ENCODE results near the gene SYCN.
A peak's percentile ranks its signal among the peaks of the same experiment; 100 is the strongest.

The SYCN gene

DNA sequence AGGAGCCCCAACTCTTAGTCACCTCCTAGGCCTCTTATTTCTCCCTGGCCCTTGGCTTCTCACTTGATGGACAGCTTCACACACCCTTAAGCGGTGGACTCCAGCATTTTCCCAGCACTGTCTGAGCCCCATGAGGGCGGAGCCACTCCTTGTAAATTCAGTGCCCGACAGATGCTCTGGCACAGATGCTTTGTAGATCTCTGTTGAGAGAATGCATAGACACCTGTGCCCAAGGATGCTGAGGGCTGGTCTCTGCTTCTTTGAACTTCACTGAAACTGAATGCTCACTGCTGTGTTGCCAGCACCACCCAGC is 3.3 kb downstream of the SYCN start:
- no peak overlapping the region for H4K91ac ChIP-seq (ENCODE audit: low read length)
- 85% methylated on average over 3 of the region's 3 CpGs for WGBS
- H3K18ac ChIP-seq (ENCODE audit: low read depth in 1 of 2, low read length in 2 of 2): no peak overlapping the region
- H2AFZ ChIP-seq (ENCODE audit: low read depth, low read length): no peak overlapping the region
- H2BK15ac ChIP-seq (ENCODE audit: low read depth, poor library complexity, severe bottlenecking): no peak overlapping the region
- DNase-seq: no peak
- H3K4me2 ChIP-seq (ENCODE audit: low read length, poor library complexity, severe bottlenecking): no peak overlapping the region
- H3K4me3 ChIP-seq (ENCODE audit: insufficient read depth in 1 of 2, low read depth in 1 of 2, low read length in 2 of 2): no peak overlapping the region
- no peak overlapping the region for H4K8ac ChIP-seq (ENCODE audit: low read length)
- no peak overlapping the region for H3K9ac ChIP-seq (ENCODE audit: low read length)
- no peaks in the 10 kb centered on the region for H3K79me1 ChIP-seq (replicated peaks; ENCODE audit: low read length, poor library complexity, severe bottlenecking)
- no peak overlapping the region for H3K23ac ChIP-seq (ENCODE audit: low read length in 2 of 2)
- no peak overlapping the region for H2BK12ac ChIP-seq (ENCODE audit: low read length in 2 of 2)
- no peak overlapping the region for H2BK5ac ChIP-seq (ENCODE audit: low read depth, low read length, poor library complexity, severe bottlenecking)
- no peak overlapping the region for H3K27ac ChIP-seq (ENCODE audit: low read length, poor library complexity, severe bottlenecking)
- H3K4me1 ChIP-seq (ENCODE audit: control insufficient read depth, insufficient read depth, low read depth, low read length): peaks cover 13% of the 10 kb centered on the region
- no peak overlapping the region for H3K4ac ChIP-seq (ENCODE audit: low read depth in 1 of 2, low read length in 2 of 2)
- H3K36me3 ChIP-seq (ENCODE audit: control insufficient read depth in 1 of 2, insufficient read depth in 2 of 2, low read depth in 1 of 2, low read length in 2 of 2): no peaks in the 10 kb centered on the region
- peaks cover 72 to 78% of the 10 kb centered on the region in 2 experiments for H3K27me3 ChIP-seq (ENCODE audit: control insufficient read depth in 1 of 2, insufficient read depth in 1 of 2, low read length in 2 of 2)
- no peak overlapping the region for H3K14ac ChIP-seq (ENCODE audit: low read length in 2 of 2)
- no peaks in the 10 kb centered on the region for H3K9me3 ChIP-seq (ENCODE audit: control insufficient read depth, low read length)
- no peak overlapping the region for H2AK5ac ChIP-seq (ENCODE audit: low read length, severe bottlenecking)
- no peak overlapping the region for H2BK120ac ChIP-seq (ENCODE audit: low read depth, low read length)

DNA sequence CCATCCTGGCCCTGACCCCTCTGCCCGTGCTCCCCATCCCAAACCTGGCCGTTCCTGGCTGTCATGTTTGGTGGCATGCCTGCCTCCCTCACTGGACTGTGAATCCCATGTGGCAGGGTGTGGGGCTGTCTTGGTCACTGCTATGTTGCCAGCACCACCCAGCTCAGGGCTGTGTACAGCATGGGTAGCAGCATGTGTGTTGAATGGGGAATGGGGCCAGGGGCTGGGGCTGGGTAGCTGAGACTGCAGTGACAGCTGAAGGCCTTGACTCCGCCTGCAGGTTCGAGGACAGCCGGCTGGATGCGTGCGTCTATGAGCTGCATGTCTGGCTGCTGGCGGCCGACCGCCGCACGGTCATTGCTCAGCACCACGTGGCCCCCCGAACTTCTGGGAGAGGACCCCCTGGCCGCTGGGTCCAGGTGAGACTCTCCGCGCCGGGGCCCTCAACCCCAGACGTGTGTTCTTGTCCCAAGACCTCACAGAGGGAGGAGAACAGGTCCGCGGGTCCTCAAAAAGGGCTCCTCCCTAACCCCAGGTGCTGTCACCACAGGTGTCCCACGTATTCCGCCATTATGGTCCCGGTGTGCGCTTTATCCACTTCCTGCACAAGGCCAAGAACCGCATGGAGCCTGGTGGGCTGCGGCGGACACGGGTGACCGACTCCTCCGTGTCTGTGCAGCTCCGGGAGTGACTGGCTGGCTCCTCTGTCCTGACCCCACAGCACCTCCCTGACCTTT is 3.8 kb downstream of the SYCN start:
- Histone ChIP-seq H3K27me3 (ENCODE audit: control insufficient read depth in 1 of 2, insufficient read depth in 1 of 2, low read length in 2 of 2) (peaks cover 76 to 83% of the 10 kb centered on the region in 2 experiments), H3K9ac (ENCODE audit: low read length) (no peak overlapping the region), H3K23ac (ENCODE audit: low read length in 2 of 2) (no peak overlapping the region), H4K8ac (ENCODE audit: low read length) (no peak overlapping the region), H3K27ac (ENCODE audit: low read length, poor library complexity, severe bottlenecking) (no peak overlapping the region), H3K9me3 (ENCODE audit: control insufficient read depth, low read length) (no peaks in the 10 kb centered on the region), H3K4me3 (ENCODE audit: insufficient read depth in 1 of 2, low read depth in 1 of 2, low read length in 2 of 2) (no peak overlapping the region), H2AK5ac (ENCODE audit: low read length, severe bottlenecking) (no peak overlapping the region), H2AFZ (ENCODE audit: low read depth, low read length) (no peak overlapping the region), H3K14ac (ENCODE audit: low read length in 2 of 2) (no peak overlapping the region), H3K4me2 (ENCODE audit: low read length, poor library complexity, severe bottlenecking) (no peak overlapping the region), H4K91ac (ENCODE audit: low read length) (peak overlapping the region; percentile 55), H3K79me1 (replicated peaks; ENCODE audit: low read length, poor library complexity, severe bottlenecking) (no peaks in the 10 kb centered on the region), H3K36me3 (ENCODE audit: control insufficient read depth in 1 of 2, insufficient read depth in 2 of 2, low read depth in 1 of 2, low read length in 2 of 2) (no peaks in the 10 kb centered on the region), H3K4ac (ENCODE audit: low read depth in 1 of 2, low read length in 2 of 2) (no peak overlapping the region), H2BK120ac (ENCODE audit: low read depth, low read length) (no peak overlapping the region), H3K4me1 (ENCODE audit: control insufficient read depth, insufficient read depth, low read depth, low read length) (peaks cover 14% of the 10 kb centered on the region), H3K18ac (ENCODE audit: low read depth in 1 of 2, low read length in 2 of 2) (no peak overlapping the region), H2BK12ac (ENCODE audit: low read length in 2 of 2) (no peak overlapping the region), H2BK15ac (ENCODE audit: low read depth, poor library complexity, severe bottlenecking) (no peak overlapping the region), H2BK5ac (ENCODE audit: low read depth, low read length, poor library complexity, severe bottlenecking) (no peak overlapping the region)
- no peak for DNase-seq
- WGBS: 84% methylated on average over 32 of the region's 32 CpGs

DNA sequence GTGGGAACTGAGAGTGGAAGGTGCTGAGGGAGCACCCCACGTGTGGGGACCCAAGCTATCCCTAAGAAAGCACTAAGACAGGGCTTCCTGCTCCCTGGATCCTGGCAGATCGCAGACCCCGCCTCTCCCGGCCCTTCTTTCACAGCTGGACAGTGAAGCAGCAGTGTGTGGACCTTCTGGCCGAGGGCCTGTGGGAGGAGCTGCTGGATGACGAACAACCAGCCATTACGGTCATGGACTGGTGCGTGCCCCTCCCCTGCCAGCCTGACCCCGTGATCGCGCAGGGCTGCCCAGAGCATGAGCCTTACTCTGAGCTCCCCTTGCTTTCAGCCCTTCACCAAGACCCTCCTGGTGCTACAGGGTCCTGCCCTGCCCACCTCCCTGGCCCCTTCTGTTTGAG is 5.0 kb downstream of the SYCN start:
- Histone ChIP-seq H3K4me1 (ENCODE audit: control insufficient read depth, insufficient read depth, low read depth, low read length) (peaks cover 16% of the 10 kb centered on the region), H2AFZ (ENCODE audit: low read depth, low read length) (peak overlapping the region; percentile 8), H3K36me3 (ENCODE audit: control insufficient read depth in 1 of 2, insufficient read depth in 2 of 2, low read depth in 1 of 2, low read length in 2 of 2) (no peaks in the 10 kb centered on the region), H3K27ac (ENCODE audit: low read length, poor library complexity, severe bottlenecking) (no peak overlapping the region), H3K79me1 (replicated peaks; ENCODE audit: low read length, poor library complexity, severe bottlenecking) (no peaks in the 10 kb centered on the region), H3K9me3 (ENCODE audit: control insufficient read depth, low read length) (no peaks in the 10 kb centered on the region), H3K27me3 (ENCODE audit: control insufficient read depth in 1 of 2, insufficient read depth in 1 of 2, low read length in 2 of 2) (peaks cover 73 to 81% of the 10 kb centered on the region in 2 experiments), H3K18ac (ENCODE audit: low read depth in 1 of 2, low read length in 2 of 2) (no peak overlapping the region), H4K91ac (ENCODE audit: low read length) (no peak overlapping the region), H3K4me3 (ENCODE audit: insufficient read depth in 1 of 2, low read depth in 1 of 2, low read length in 2 of 2) (no peak overlapping the region), H3K14ac (ENCODE audit: low read length in 2 of 2) (no peak overlapping the region), H3K23ac (ENCODE audit: low read length in 2 of 2) (no peak overlapping the region), H4K8ac (ENCODE audit: low read length) (no peak overlapping the region), H2BK15ac (ENCODE audit: low read depth, poor library complexity, severe bottlenecking) (no peak overlapping the region), H3K4ac (ENCODE audit: low read depth in 1 of 2, low read length in 2 of 2) (no peak overlapping the region), H2BK12ac (ENCODE audit: low read length in 2 of 2) (no peak overlapping the region), H3K4me2 (ENCODE audit: low read length, poor library complexity, severe bottlenecking) (no peak overlapping the region), H2BK120ac (ENCODE audit: low read depth, low read length) (no peak overlapping the region), H3K9ac (ENCODE audit: low read length) (peak overlapping the region; percentile 56), H2BK5ac (ENCODE audit: low read depth, low read length, poor library complexity, severe bottlenecking) (no peak overlapping the region), H2AK5ac (ENCODE audit: low read length, severe bottlenecking) (no peak overlapping the region)
- DNase-seq: peak; percentile 18
- WGBS: 45% methylated on average over 11 of the region's 11 CpGs

DNA sequence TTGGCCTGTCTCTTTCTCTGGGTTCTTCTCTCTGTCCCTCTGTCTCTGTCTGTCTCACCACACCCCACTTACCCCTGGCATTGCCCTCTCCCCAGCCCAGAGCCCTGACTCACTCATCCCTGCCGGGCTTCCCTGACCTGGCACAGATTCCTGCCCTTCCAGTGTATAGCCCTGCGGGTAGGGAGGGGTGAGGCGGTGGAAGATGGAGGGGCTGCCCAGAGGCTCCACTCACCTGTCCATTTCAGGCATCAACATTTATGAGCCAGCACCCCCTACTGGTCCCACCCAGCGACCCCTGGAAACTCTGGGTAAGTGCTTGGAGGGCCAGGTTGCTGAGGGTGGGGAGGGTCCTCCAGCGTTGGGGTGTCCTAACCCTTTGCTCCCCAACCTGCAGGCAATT is 6.3 kb downstream of the SYCN start:
- no peak overlapping the region for H3K14ac ChIP-seq (ENCODE audit: low read length in 2 of 2)
- H2AFZ ChIP-seq (ENCODE audit: low read depth, low read length): no peak overlapping the region
- H3K18ac ChIP-seq (ENCODE audit: low read depth in 1 of 2, low read length in 2 of 2): no peak overlapping the region
- peaks cover 25% of the 10 kb centered on the region for H3K4me1 ChIP-seq (ENCODE audit: control insufficient read depth, insufficient read depth, low read depth, low read length)
- no peak overlapping the region for H2BK15ac ChIP-seq (ENCODE audit: low read depth, poor library complexity, severe bottlenecking)
- no peaks in the 10 kb centered on the region for H3K36me3 ChIP-seq (ENCODE audit: control insufficient read depth in 1 of 2, insufficient read depth in 2 of 2, low read depth in 1 of 2, low read length in 2 of 2)
- no peaks in the 10 kb centered on the region for H3K9me3 ChIP-seq (ENCODE audit: control insufficient read depth, low read length)
- no peak overlapping the region for H2BK120ac ChIP-seq (ENCODE audit: low read depth, low read length)
- H3K27me3 ChIP-seq (ENCODE audit: control insufficient read depth in 1 of 2, insufficient read depth in 1 of 2, low read length in 2 of 2): peaks cover 62 to 74% of the 10 kb centered on the region in 2 experiments
- WGBS: 46% methylated on average over 2 of the region's 5 CpGs
- H3K27ac ChIP-seq (ENCODE audit: low read length, poor library complexity, severe bottlenecking): no peak overlapping the region
- no peak overlapping the region for H3K4ac ChIP-seq (ENCODE audit: low read depth in 1 of 2, low read length in 2 of 2)
- H3K23ac ChIP-seq (ENCODE audit: low read length in 2 of 2): no peak overlapping the region
- no peaks in the 10 kb centered on the region for H3K79me1 ChIP-seq (replicated peaks; ENCODE audit: low read length, poor library complexity, severe bottlenecking)
- H3K4me3 ChIP-seq (ENCODE audit: insufficient read depth in 1 of 2, low read depth in 1 of 2, low read length in 2 of 2): no peak overlapping the region
- no peak overlapping the region for H3K4me2 ChIP-seq (ENCODE audit: low read length, poor library complexity, severe bottlenecking)
- no peak for DNase-seq
- no peak overlapping the region for H2BK5ac ChIP-seq (ENCODE audit: low read depth, low read length, poor library complexity, severe bottlenecking)
- no peak overlapping the region for H2AK5ac ChIP-seq (ENCODE audit: low read length, severe bottlenecking)
- H3K9ac ChIP-seq (ENCODE audit: low read length): no peak overlapping the region
- no peak overlapping the region for H4K8ac ChIP-seq (ENCODE audit: low read length)
- no peak overlapping the region for H2BK12ac ChIP-seq (ENCODE audit: low read length in 2 of 2)
- no peak overlapping the region for H4K91ac ChIP-seq (ENCODE audit: low read length)
